T-helper 2 cell (primary cell): ENCODE data around the gene TMEM258.
A peak's percentile ranks its signal among the peaks of the same experiment; 100 is the strongest.

Experiments
- DNase-seq, 5 experiments: peaks; one replicate each; pipeline versions ENCODE4 v3.0.0 to v3.0.0-alpha.2; 2012 to 2022

TMEM258 gene

GRCh38 chr11:61820174-61820573, 27.8 kb upstream of the TMEM258 start:
- DNase-seq = no peak

- DNase-seq = no peak
Measured at GRCh38 chr11:61817471-61818202, 25.2 kb upstream of the TMEM258 start.

- peak; percentile 44 to 93 (median 58) for DNase-seq
Measured at GRCh38 chr11:61816736-61817455, 24.5 kb upstream of the TMEM258 start, which contains the start of gene FADS1. Gene FADS1 (minus strand): TSS chr11:61817003. CDS start chr11:61816929, 74 bp downstream.

GRCh38 chr11:61815790-61816735, 23.7 kb upstream of the TMEM258 start:
- peak in 4 of 5 experiments; percentile 30 to 81 (median 34) for DNase-seq

- DNase-seq = peak in 1 of 5 experiments; percentile 75
Measured at GRCh38 chr11:61814958-61815789, 22.8 kb upstream of the TMEM258 start.

- DNase-seq = peak in 1 of 5 experiments; percentile 75
Measured at GRCh38 chr11:61814247-61814957, 22.0 kb upstream of the TMEM258 start.

GRCh38 chr11:61812736-61813411, 20.5 kb upstream of the TMEM258 start:
- peak in 1 of 5 experiments; percentile 13 for DNase-seq

- no peak for DNase-seq
Measured at GRCh38 chr11:61811831-61812230, 19.4 kb upstream of the TMEM258 start.

- DNase-seq = no peak
Measured at GRCh38 chr11:61810671-61811175, 18.3 kb upstream of the TMEM258 start.

- DNase-seq = no peak
Measured at GRCh38 chr11:61806785-61807184, 14.4 kb upstream of the TMEM258 start.

- DNase-seq = no peak
Measured at GRCh38 chr11:61805146-61805545, 12.7 kb upstream of the TMEM258 start.

- DNase-seq = no peak
Measured at GRCh38 chr11:61803889-61804647, 11.7 kb upstream of the TMEM258 start.

- no peak for DNase-seq
Measured at GRCh38 chr11:61802605-61803004, 10.2 kb upstream of the TMEM258 start.

GRCh38 chr11:61800331-61801281, 8.2 kb upstream of the TMEM258 start:
- no peak for DNase-seq

- no peak for DNase-seq
Measured at GRCh38 chr11:61799665-61800284, 7.4 kb upstream of the TMEM258 start.

GRCh38 chr11:61797263-61797944, 5.0 kb upstream of the TMEM258 start:
- peak in 4 of 5 experiments; percentile 36 to 79 (median 55) for DNase-seq

- DNase-seq = no peak
Measured at GRCh38 chr11:61795876-61796526, 3.6 kb upstream of the TMEM258 start.
